NCI-H1436 treated with DMSO at 0.1 percent for 48 hours (cell line): ENCODE results near the gene NIM1K.
"Not testable (repeated sequence)": the region's sequence is repeated elsewhere in the genome, so short reads cannot be mapped to it uniquely, and the experiment has no call there.

ENCODE experiments used
- DNase-seq: peaks from one replicate; lab custom pipeline; 2025; lab: John Stamatoyannopoulos, UW

The NIM1K gene

DNA sequence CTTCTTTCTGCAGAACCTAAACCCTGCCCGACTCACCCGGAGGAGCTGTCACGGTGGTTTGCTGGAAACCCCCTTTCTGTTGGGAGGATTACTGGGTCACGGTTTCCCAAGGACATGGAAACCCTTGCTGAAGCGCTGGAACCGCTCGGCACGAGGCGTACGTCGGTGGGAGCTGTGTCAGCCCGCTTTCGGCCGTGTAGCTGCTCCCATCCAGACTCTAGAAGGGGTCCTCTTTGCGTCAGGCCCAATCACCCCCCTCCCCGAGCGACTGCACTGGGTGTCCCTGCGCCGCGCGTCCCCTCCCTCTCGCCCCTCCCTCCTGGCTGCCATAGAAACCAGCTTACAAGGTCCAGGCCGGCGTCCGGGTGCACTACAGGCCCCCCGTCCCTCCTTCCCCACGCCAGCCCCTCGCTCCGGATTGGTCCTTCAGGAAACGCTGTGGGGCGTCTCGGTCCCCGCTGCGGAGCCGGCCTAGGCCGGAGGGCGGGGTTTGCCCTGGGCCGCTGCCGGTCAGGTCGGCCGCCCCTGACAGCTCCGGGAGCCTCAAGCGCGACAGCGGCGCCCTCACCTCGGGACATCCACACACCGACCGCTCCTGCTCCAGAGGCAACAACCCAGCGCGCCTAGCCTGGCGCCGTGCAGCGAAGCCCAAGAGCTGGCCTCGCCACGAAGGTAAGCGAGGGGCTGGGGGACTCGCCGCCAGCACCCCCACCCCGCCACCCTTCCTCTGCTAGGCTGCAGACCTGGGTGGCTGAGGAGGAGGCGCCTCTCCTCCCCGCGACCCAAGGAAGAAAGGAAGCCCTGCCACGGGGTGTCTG is at the start of gene NIM1K:
TSS of gene NIM1K (plus strand) at position 486 of the 818 bp plus-strand sequence. CDS start 53,551 bp downstream, outside the sequence.
- DNase-seq = no peak

DNA sequence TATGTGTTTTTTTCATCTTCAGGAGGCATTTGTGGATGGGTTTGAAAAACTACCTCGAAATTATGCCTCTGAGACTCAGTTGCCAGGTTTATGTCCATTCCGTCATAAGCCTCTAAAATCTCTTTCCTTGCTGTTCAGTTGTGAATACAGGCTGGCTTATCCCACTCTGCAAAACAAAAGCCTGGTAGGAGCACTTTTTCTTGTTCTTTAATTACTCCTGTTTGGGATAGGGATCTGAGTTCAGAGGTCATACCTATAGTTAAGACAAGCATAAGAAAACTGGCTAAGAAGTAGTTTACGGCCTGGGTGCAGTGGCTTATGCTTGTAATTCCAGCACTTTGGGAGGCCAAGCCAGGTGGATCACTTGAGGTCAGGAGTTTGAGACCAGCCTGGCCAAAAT is 47.0 kb upstream of the NIM1K start:
- DNase-seq = no peak

DNA sequence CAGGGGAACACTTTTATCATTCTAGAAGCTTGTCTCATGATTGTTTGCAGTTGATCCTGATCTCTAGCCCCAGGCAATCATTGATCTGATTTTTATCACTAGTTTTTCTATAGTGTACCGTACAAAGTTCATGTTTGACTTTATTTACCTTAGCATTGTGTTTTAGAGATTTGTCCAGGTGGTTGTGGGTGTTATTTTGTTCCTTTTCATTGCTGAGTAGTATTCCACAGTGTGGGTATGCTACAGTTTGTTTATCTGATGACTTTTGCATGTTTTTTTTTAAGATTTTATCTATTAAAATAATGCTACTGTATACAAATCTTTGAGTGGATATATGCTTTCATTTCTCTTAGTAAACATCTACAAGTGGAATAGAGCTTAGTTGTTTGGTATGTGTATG is 45.1 kb upstream of the NIM1K start:
- no peak for DNase-seq

DNA sequence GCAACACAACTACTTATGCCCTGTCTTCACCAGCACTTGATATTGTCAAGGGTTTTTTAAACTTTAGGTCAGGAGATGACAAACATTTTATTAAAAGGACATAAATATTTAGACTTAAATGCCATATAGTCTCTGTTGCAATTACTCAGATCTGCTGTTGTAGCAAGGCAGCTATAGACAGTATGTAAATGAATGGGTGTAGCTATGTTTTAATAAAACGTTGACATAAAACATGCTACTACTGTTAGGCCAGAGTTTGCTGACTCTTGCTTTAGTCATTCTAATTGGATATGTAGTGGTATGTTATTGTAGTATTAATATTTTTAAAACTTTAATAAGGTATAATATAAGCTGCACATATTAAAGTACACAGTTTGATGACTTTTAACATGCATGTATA is 43.6 kb upstream of the NIM1K start:
- DNase-seq = no peak

DNA sequence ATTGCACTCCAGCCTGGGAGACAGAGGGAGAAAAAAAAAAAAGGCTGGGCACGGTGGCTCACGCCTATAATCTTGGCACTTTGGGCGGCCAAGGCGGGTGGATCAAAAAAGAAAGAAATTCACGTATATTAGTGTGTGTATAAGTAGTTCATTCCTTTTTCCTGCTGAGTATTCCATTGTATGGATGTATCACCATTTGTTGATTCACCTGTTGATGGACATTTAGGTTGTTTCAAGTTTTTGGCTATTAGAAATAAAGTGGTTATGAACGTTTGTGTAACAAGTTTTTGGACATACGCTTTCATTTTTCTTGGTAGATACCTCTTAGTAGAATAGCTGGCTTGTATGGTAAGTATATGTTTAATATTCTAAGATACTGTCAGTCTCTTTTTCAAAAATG is 42.8 kb upstream of the NIM1K start:
- DNase-seq = no peak

DNA sequence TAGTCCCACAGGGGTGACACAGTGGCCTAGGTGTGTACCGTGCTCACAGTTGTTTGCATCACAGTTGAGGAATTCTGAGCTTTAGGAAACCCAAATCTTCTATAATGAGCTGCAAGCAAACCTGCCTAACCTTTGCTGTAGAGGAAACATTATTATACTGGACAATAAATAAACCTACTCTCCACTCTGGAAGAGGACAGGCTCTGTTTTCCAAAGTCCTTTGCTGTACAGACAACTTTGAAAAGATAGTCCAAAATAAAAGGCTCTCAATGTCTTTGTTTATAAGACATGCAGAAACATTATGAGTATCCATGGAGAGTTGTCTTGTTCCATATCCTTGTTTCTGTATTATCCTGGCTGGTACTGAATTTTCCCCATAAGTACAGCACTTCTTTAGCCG is 42.0 kb upstream of the NIM1K start:
- no peak for DNase-seq

DNA sequence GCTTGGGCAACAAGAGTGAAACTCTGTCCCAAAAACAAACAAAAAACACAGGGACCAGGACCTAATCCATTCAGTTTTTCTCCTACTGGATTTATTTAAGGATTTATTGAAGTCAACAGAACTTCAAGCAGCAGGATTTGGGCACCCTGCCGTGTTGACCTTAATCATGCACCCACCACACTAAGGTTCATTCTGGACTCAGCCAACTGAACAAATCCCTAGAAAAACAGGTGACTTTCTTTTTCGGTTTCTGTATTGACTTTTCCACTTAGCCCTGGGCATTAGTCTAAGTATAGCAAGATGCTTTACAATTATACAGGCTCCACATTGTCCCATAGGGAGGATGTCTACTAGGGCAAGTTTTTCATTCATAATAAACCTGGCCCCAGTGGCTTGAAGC is 41.3 kb upstream of the NIM1K start:
- no peak for DNase-seq

DNA sequence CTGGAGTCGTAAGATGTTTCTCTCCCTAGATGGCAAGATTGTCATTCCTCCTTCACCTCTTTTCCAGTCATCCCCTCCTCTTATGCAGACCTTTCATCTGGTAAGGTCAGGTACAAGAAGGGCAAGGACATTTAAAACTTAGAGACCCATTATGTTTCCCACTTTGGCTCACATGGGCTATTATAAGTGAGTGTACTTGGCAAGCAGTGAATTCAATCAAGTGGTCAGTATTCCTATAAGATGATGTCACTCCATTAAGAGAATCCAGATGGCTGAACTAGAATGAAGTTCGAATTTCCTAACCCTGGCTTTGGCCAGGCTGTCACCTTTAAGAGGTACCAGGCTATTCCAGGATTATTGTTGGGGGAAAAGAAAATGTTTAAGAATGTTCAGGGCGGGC is 39.1 kb upstream of the NIM1K start:
- DNase-seq = no peak

DNA sequence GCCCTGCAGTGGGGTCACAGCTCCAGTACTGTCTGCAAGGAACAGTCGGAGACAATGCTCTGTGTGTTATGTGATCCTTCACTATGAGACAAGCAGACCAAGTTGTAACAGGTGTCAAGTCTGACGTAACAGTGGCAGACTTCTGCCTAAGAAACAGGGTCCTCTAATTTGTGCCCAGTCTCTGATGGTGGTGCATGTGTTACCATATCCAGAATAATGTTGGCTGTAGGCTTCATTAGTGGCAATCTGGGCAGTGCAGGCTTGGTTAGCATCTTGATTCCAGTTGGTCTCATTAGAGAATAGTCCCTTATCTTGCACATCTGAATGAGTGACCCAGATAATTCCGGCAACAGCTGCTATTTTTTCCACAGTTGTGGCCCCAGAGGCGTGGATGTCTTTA is 37.6 kb upstream of the NIM1K start:
- no peak for DNase-seq

DNA sequence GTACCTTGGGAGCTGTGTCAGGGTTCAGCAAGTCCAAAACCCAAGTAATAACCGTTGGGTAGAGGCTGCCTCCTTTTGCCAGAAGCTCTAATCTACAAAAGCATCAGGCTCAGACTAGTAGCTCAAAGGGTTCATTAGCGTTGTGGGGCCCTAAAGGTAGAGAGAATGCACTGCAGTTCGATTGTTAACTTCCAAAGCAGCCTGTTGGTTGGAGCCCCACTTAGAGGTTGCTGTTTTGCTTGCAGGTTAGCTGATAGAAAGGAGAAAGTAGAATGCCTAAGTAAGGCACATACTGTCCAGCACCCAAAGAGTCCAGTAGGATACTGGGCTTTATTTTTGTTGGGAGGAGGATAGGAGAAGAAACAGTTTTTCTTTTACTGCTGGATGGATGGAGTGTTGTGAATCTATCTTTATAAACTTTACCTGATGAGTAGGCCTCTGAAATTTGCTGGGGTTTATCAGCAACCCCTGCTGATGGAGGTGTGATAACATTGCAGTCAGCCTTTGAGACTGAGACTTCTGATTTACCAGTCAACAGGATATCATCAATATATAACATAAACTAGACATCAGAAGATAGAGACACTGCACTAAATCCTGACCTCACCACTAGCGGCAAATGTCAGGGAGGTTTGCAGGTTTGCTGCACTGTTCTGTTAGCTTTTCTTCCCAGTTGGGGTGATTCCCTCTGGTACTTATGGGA is 36.5 kb upstream of the NIM1K start:
- DNase-seq = no peak

DNA sequence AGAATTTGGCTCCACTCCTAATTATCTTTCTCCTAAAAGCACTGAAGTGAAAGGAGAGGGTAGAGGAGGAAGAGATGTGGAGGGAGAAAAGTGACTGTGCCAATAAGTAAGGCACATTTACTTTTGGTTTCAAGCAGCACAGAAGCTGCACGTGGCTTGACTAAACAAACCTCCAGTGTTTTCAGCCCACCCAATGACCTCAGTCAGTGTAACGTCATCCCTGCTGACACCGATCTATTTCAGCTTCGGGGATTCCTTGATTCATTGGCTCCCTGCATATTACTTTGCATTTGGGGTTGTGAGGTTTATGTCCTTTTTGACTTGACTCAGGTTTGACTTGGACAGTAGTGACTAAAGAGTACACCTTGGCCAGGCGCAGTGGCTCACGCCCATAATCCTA is 35.6 kb upstream of the NIM1K start:
- DNase-seq = no peak

GRCh38 chr5:43157068-43157467 is 35.0 kb upstream of the NIM1K start:
- no peak for DNase-seq

- DNase-seq = no peak
Observed at GRCh38 chr5:43161244-43161643, 30.8 kb upstream of the NIM1K start.

DNA sequence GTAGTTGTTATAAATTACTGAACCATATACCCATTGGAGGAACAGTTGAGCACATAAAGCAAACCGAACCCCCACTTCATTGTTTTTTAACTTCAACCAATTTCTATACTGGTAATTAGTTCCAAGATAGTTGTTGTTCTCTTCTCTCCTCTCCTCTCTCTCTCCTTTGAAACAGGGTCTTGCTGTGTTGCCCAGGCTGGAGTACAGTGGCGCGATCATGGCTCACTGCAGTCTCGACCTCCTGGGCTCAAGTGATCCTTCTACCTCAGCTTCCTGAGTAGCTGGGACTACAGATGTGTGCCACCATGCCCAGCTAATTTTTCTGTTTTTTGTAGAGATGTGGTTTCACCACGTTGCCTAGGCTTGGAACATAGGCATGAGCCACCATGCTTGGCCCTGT is 27.2 kb upstream of the NIM1K start:
- DNase-seq = not testable (repeated sequence)

- no peak for DNase-seq
Observed at GRCh38 chr5:43165323-43165722, 26.7 kb upstream of the NIM1K start.

DNA sequence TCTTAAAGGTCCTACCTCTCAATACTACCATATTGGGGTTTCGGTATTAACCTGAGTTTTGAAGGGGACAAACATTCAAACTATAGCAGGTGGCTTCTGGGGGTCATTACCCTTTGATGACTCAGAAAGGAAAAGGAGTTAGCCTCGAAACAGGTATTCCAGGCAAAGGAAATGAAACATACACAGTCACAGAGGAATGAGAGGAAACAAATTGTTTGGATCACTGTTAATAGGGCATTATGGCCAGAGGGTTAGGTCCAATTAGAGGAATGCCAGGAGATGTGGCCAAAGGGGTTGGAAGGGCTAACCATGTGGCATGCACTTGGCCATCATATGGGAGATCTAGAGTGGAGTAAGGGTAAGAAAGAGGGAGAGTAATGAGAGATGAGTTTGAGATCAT is 23.9 kb upstream of the NIM1K start:
- no peak for DNase-seq

GRCh38 chr5:43171451-43171850 is 20.6 kb upstream of the NIM1K start:
- no peak for DNase-seq

DNA sequence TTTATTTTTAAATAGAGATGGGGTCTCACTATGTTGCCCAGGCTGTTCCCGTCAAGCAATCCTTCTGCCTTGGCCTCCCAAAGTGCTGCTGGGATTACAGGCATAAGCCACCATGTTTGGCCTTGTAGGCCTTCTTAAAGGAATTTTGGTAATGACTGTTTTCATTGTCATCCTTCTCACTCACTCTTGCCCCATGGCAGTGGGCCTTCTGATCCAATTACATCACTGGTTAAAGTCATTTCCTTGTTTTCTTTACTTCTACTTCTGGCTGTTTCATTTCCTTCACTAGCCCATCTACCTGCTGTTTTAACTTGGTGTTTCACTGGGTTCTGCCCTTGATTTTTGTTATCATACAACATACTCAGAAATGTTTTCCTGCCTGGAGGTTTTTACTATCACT is 20.1 kb upstream of the NIM1K start:
- DNase-seq = no peak

DNA sequence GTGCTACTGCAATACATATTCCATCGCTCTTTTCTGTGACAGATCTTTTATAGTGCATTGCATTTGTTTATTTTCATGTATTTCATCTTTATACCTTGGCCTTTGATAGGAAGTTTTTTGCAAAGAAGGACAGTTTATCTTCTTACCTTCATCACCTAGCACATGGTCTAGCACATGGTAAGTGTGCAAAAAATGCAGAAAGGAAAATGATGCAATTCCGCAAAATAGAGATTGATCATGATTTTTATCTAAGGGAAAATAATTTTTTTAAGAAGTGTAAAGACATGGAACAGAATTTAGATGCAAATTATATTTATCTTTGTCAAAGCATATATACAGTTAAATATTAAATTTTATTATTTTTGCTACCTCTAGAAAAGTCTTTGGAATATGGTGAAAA is 19.2 kb upstream of the NIM1K start:
- no peak for DNase-seq

- no peak for DNase-seq
Observed at GRCh38 chr5:43174586-43174985, 17.4 kb upstream of the NIM1K start.

DNA sequence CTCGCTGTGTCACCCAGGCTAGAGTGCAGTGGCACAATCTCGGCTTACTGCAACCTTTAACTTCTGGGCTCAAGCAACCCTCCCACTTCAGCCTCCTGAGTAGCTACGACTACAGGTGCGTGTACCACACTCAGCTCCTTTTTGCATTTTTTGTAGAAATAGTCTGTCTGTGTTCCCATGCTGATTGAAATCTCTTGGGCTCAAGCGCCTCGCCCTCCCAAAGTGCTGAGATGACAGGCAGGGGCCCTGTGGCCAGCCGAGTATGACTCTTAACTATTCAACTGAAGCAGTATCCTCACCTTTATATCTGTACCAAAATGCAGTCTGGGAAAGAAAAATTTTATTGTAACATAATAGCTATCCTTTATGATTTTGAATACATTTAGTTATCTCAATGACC is 12.2 kb upstream of the NIM1K start:
- DNase-seq = no peak

DNA sequence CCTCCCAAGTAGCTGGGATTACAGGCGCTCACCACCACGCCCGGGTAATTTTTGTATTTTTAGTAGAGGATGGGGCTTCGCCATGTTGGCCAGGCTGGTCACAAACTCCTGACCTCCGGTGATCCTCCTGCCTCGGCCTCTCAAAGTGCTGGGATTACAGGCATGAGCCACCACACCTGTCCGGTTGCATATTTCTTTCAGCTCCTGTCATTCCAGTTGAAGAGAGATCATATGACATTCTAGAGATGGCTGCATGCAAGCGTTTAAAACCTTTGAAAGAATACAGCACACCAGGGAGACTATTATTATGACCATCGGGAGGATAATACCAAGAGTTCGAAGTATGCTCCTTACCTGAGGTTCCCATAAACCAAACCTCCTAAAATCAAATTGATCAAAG is 9.6 kb upstream of the NIM1K start:
- DNase-seq = no peak

DNA sequence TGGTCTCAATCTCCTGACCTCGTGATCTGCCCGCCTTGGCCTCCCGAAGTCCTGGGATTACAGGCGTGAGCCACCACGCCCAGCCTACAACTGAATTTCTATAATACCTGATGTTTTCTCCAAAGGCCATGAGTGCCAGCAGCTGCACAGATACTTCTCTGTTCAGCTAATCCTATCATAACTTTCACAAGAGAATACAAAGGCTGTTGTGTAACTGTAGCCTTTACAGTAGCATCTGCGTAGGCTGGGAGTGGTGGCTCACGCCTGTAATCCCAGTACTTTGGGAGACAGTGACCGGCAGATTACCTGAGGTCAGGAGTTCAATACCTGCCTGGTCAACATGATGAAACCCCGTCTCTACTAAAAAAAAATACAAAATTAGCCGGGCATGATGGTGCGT is 8.9 kb upstream of the NIM1K start:
- DNase-seq = not testable (repeated sequence)
